Effector CD8-positive, alpha-beta T cell (primary cell): ENCODE results near the gene C19orf25.
"Not testable (repeated sequence)": the region's sequence is repeated elsewhere in the genome, so short reads cannot be mapped to it uniquely, and the experiment has no call there.

Source experiments
- DNase-seq: peaks from one replicate; lab custom pipeline; 2025; lab: John Stamatoyannopoulos, UW

Gene C19orf25

DNA sequence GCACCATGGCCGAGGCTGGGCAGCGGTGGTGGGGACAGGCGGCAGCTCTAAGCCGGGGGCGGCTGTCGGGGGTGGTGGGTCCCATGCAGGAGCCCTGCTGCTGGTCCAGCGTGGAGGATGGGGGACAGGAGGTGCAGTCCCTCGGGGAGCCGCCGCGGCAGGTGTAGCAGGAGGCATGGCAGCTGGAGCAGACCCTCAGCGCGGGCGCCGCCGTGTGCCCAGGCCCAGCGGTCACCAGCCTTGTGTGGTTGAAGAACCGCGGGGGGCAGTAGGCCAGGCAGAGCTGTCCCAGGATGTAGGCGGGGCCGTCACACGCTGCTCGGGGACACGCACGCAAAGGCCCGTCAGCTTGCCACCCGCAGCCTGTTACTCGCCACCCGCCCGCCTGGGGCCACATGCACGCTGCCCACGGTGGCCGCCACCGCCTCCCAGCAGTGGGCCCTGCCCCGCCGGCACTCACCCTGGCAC, 2.9 kb upstream of the C19orf25 start:
- DNase-seq = no peak

DNA sequence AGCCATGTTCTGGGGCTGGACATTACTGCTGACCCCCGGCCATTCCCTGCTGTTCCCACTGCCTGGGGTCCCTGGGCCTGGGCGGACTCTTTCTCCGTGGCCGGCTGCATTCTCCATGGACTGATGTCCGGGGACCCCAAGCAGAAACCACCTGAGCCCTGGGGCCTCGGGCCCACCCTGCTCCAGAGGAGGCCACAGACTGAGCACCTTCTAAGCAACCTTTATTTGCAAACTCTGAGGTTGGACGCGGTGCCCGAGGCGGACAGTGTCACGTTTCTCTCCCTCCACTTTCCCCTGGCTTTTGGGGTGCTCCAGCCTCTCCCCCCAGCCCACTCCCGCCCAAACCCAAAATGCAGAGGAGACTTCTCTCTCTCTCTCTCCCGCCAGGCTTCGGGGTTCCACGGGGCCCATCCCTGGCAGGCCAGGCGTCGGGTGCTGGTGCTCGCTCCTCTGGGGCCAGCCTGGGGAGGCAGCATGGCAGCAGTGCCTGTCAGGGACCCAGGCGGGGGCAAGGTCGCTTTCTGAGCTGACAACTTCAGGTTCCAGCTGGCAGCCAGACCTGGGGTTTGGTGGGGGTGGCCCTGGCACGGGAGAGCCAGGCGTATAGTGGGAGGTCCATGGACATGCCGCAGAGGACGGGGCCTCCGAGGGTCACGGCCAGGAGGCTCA, 2.3 kb upstream of the C19orf25 start:
- no peak for DNase-seq

DNA sequence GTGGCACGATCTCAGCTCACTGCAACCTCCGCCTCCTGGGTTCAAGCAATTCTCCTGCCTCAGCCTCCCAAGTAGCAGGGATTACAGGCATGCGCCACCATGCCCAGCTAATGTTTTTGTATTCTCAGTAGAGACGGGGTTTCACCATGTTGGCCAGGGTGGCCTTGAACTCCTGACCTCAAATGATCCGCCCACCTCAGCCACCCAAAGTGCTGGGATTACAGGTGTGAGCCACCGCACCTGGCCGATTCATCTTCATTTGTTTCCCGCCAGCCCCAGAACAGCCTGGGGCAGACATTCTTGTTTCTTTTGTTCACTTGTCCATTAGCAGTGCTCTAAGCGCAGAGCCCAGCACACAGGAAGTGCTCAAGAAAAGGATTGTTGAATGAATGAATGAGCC, 2.0 kb downstream of the C19orf25 start:
- not testable (repeated sequence) for DNase-seq

DNA sequence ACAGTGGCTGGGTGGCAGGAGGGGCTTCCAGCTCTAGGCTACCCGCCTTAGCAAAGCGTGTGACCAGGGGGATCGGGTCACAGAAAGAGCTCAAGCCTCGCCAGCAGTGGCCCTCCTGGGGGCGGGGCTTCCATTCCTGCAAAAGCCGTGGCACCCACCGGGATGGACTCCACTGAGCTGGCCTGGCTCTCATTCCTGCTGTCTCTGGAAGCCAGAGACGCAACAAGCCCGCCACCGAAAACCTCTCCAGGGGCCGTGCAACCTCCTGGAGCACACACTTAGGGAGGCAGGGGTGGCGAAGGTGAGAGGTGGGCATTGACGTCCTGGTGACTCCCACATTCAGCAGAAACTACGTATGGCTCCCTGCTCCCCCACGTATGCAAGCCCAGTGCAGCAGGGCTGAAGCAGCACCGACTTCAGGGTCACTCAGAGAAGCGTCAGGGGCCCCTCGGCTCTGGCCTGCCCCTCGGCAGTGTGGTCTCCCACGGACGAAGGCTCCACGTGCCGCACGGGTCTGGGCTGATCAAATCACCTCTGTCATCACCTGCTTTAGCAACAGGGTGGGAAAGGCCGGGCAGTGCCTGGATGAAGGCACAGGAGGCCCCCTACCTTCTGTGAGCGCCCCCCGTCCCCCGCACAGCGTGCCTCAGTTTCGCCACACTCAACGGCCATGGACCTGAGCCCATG, 3.1 kb downstream of the C19orf25 start:
- no peak for DNase-seq

DNA sequence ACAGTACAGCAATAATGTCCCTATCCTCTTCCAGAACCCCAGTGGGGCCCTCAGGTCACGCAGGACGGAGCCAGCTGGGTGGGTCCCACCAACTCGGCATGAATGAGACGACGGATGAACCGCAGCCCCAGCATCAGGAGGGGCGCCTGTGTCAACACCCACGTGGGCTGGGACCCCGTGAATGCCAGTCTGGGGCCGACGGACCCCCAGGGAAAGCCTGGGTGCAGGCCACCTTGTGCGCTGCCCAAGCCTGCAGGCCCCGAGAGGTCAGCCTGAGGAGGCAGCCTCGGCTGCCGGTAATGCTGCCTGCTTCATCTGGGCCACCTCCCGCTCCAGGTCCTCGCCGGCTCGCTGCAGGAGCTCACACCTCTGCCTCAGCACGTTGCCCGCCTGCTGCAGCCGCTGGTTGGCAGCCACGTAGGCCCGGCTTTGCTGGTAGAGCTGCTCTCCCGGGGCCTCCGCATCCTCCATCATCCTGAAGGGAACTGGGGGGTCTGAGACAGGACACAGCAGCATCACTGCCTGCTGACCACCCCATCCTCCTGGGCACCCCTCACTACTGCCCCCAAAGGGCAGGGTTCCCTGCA, 4.2 kb downstream of the C19orf25 start:
- no peak for DNase-seq

GRCh38 chr19:1474011-1474764, 4.8 kb downstream of the C19orf25 start:
- DNase-seq = no peak

- no peak for DNase-seq
Measured at GRCh38 chr19:1473085-1473851, 5.7 kb downstream of the C19orf25 start.

- DNase-seq = no peak
Measured at GRCh38 chr19:1472231-1473084, 6.6 kb downstream of the C19orf25 start.

DNA sequence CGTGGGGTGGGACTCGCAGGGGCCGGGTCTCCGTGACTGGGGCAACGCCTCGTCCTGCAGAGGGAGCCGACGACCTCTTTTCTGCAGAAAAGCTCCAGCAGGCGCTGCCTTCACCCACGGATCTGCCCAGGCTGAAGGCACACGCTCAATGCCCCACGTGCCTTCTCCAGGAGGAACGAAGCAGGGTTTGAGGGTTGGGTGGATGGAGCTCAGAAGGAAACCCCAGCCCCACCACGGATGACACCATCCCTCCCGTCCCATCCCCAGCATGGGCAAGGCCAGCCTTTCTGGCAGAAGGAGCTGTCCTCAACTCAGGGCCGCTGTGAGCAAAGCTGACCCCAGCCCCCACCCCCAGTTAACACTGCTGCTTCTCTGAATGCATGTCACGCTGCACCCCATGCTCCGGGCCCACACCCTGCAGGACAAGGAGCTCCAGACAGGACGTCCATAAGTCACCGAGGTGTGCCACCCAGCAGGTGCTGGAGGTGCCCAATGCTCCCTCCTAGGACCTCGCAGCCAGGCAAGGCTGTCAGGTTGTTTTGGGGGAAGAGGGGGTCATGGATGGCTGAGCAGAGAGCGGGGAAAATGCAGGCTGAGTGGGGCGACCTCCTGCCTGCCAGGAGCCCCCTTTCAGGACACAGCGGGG, 7.4 kb downstream of the C19orf25 start:
- no peak for DNase-seq

DNA sequence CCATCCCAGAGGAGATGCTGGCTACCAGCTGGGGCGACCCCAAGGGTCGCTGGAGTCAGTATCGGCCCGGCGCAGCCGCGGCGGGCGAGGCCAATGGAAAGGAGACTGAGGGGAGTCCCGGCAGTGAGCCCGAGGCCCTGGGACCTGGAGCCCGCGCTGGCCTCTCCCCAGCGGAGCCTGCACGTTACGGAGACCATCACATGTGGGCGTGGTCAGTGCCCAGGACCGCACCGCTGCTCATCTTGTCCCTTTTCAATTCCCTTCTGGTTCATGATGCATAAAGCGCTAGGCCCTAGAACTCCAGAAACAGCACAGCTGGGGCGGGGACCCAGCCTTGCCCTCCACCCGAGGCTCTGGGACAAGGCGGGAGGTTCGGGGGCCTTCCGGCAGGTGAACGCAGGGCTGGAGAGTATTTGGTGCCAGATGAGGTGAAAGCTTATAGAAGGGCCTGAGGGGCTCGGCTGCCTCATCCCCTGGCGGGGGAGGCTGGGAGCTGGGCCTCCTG, 8.0 kb downstream of the C19orf25 start:
- DNase-seq = no peak

GRCh38 chr19:1470305-1471009, 8.6 kb downstream of the C19orf25 start:
- peak; percentile 43 for DNase-seq

- DNase-seq = no peak
Measured at GRCh38 chr19:1470055-1470304, 9.0 kb downstream of the C19orf25 start.

GRCh38 chr19:1469255-1470054, 9.6 kb downstream of the C19orf25 start:
- no peak for DNase-seq

- DNase-seq = no peak
Measured at GRCh38 chr19:1468821-1469254, 10.2 kb downstream of the C19orf25 start.

- DNase-seq = no peak
Measured at GRCh38 chr19:1468274-1468820, 10.7 kb downstream of the C19orf25 start.

GRCh38 chr19:1467490-1468273, 11.3 kb downstream of the C19orf25 start:
- DNase-seq = no peak

- no peak for DNase-seq
Measured at GRCh38 chr19:1467215-1467489, 11.9 kb downstream of the C19orf25 start.
